Activated T-helper 1 cell treated with anti-CD3 and anti-CD28 coated beads, Interleukin-12 subunit alpha, Interleukin-12 subunit beta, Interleukin-2, Interleukin-4 antibody, amounts not matched to agents 30 ng/mL and 10 ng/mL and 1 ng/mL, durations not matched to agents 14 hours and 24 hours and 36 hours (primary cell): ENCODE measurements around the gene PRKAA2. TPM values are rescaled to one million over a fixed set of nuclear protein-coding genes. Genes with fewer than 3 reads are reported as not detected.

Source experiments
- DNase-seq: peaks from one replicate; pipeline ENCODE4 v3.0.0; 2021; ENCODE audit warnings: low spot score
- H3K27ac Mint-ChIP-seq: one replicate; pipeline ENCODE4 v1.8.0; 2021; ENCODE audit warnings: mild to moderate bottlenecking, mixed read lengths
- H3K27me3 Mint-ChIP-seq: one replicate; pipeline ENCODE4 v1.8.0; 2022; ENCODE audit warnings: mild to moderate bottlenecking, moderate library complexity, mixed read lengths; ENCODE audit not compliant: insufficient read depth
- H3K36me3 Mint-ChIP-seq: one replicate; pipeline ENCODE4 v1.8.0; 2021; ENCODE audit warnings: low read depth, mixed read lengths
- H3K4me1 Mint-ChIP-seq: one replicate; pipeline ENCODE4 v1.8.0; 2021; ENCODE audit warnings: low read depth, mixed read lengths
- H3K4me3 Mint-ChIP-seq: one replicate; pipeline ENCODE4 v1.8.0; 2021; ENCODE audit warnings: mild to moderate bottlenecking, moderate library complexity, mixed read lengths
- H3K9me3 Mint-ChIP-seq: one replicate; pipeline ENCODE4 v1.8.0; 2021; ENCODE audit warnings: mixed read lengths
- intact Hi-C: fragments of 100-400 bp; cut with micrococcal nuclease; formaldehyde crosslinking; loops from one replicate; pipeline ENCODE4 v1.15.1; 2024
- total RNA-seq: library from RNA; stranded (reverse); gene quantifications from 2 replicates; pipeline ENCODE4 v1.2.3, GENCODE V29; 2022

PRKAA2 gene
- total RNA-seq, 1 donor from 2014 or later: not detected

- H3K9me3 Mint-ChIP-seq: no peaks in the 10 kb centered on the region
- H3K27ac Mint-ChIP-seq: no peak overlapping the region
- no peak for DNase-seq
- H3K4me3 Mint-ChIP-seq: no peak overlapping the region
- no peaks in the 10 kb centered on the region for H3K36me3 Mint-ChIP-seq
- H3K27me3 Mint-ChIP-seq: no peaks in the 10 kb centered on the region
- no peaks in the 10 kb centered on the region for H3K4me1 Mint-ChIP-seq
- intact Hi-C loops: no loop called here
Measured at GRCh38 chr1:56758794-56759193, 113.7 kb downstream of the PRKAA2 start.

Other genes with a start within 250 kb of the PRKAA2 start
- not detected in 2 replicates for gene PLPP3, start 65.8 kb upstream of the PRKAA2 start, total RNA-seq
- not detected in 2 replicates for gene FYB2, start 174.1 kb downstream of the PRKAA2 start, total RNA-seq
- gene C8A, start 209.5 kb downstream of the PRKAA2 start, total RNA-seq: not detected in 2 replicates